Lung (tissue), 12 donors: ENCODE data around the gene RYK. TPM values are rescaled to one million over a fixed set of nuclear protein-coding genes. Genes with fewer than 3 reads are reported as not detected.
A peak's percentile ranks its signal among the peaks of the same experiment; 100 is the strongest.

Experiments used
- ATAC-seq: fragments of 200-7000 bp; cut with Tn5 transposase; one replicate; pipeline ENCODE4 v1.9.1; 2020; ENCODE audit warnings: moderate number of reproducible peaks; ENCODE audit not compliant: insufficient read depth, low FRiP score
- DNase-seq, 3 donors: peaks; one replicate each; pipeline ENCODE4 v3.0.0-alpha.2; 2013 to 2017
- H3K27ac ChIP-seq, 2 donors: one replicate each; pipeline ENCODE4 v1.5.1; 2013; ENCODE audit warnings: mild to moderate bottlenecking in 2 of 2, moderate library complexity in 2 of 2, control low read depth in 1 of 2, inconsistent platforms in 1 of 2, low read depth in 1 of 2, low read length in 1 of 2
- H3K27me3 ChIP-seq, 3 donors: one replicate each; pipeline ENCODE4 v1.5.1; 2013; ENCODE audit warnings: low read length in 2 of 3; ENCODE audit not compliant: control insufficient read depth in 3 of 3, insufficient read depth in 3 of 3
- H3K36me3 ChIP-seq, 4 donors: one replicate each; pipeline ENCODE4 v1.5.1; 2013; ENCODE audit warnings: low read length in 4 of 4, mild to moderate bottlenecking in 1 of 4, moderate library complexity in 1 of 4; ENCODE audit not compliant: control insufficient read depth in 4 of 4, insufficient read depth in 4 of 4
- H3K4me1 ChIP-seq, 5 donors: one replicate each; pipeline ENCODE4 v1.5.1; 2013; ENCODE audit warnings: low read length in 5 of 5, mild to moderate bottlenecking in 2 of 5, moderate library complexity in 1 of 5; ENCODE audit not compliant: control insufficient read depth in 5 of 5, insufficient read depth in 5 of 5
- H3K4me3 ChIP-seq: one replicate; pipeline ENCODE4 v1.5.1; 2013; ENCODE audit warnings: mild to moderate bottlenecking, control low read depth, moderate library complexity
- H3K9ac ChIP-seq, 2 donors: one replicate each; pipeline ENCODE4 v1.5.1; 2013; ENCODE audit warnings: low read length in 2 of 2, control low read depth in 1 of 2; ENCODE audit not compliant: insufficient read depth in 1 of 2
- H3K9me3 ChIP-seq, 4 donors: one replicate each; pipeline ENCODE4 v1.5.1; 2013; ENCODE audit warnings: low read length in 3 of 4, mild to moderate bottlenecking in 1 of 4, moderate library complexity in 1 of 4; ENCODE audit not compliant: control insufficient read depth in 4 of 4, insufficient read depth in 3 of 4
- CTCF ChIP-seq: IDR thresholded peaks from 2 replicates; pipeline ENCODE4 v1.5.1; 2012; ENCODE audit warnings: mild to moderate bottlenecking; ENCODE audit errors: control extremely low read depth, extremely low read depth
- WGBS, 2 donors: extraction: QIAGEN DNeasy Blood & Tissue Kit; methylation state at CpG; one replicate each; pipeline ENCODE4 v1.1.7; 2013; 5-methylcytosine and 5-hydroxymethylcytosine counted together
- polyA plus RNA-seq, 2 donors: library from polyadenylated mRNA; stranded (reverse); fragments of 200-250 nt; gene quantifications; one replicate each; pipeline ENCODE4 v1.2.1, GENCODE V29; 2013
- total RNA-seq, 2 donors: library from RNA; depleted of rRNA in 1 of 2; stranded (reverse); fragments of >200 nt in 1 of 2; gene quantifications; one replicate each; pipeline ENCODE4 v1.2.1, GENCODE V29; 2014 to 2021
- donor health status: control.
- donor health status: control.
- donor health status: Bipolar disorder and iron deficiency.
- donor health status: healthy.
- donor health status: DM: yes; HTN: yes; CAD: no.

Gene RYK
- total and polyA plus RNA-seq, 4 donors, result 22.1 to 132 (median 29.0) TPM

- no peak for TF ChIP-seq CTCF
- no peak overlapping the region for H3K4me3 ChIP-seq
- peaks cover 0 to 3% (median 1%) of the 10 kb centered on the region in 4 donors for H3K36me3 ChIP-seq
- H3K4me1 ChIP-seq, result peaks cover 0 to 19% (median 0%) of the 10 kb centered on the region in 5 donors
- no peaks in the 10 kb centered on the region for H3K27me3 ChIP-seq
- DNase-seq (no peak), ATAC-seq (no peak)
- no peak overlapping the region for H3K27ac ChIP-seq
- no peaks in the 10 kb centered on the region for H3K9me3 ChIP-seq
- H3K9ac ChIP-seq, result no peak overlapping the region
Observed at GRCh38 chr3:134146666-134147065, 104.0 kb downstream of the RYK start.

- Histone ChIP-seq H3K27me3 (no peaks in the 10 kb centered on the region), H3K27ac (no peak overlapping the region), H3K36me3 (peaks cover 0 to 3% (median 1%) of the 10 kb centered on the region in 4 donors), H3K9ac (no peak overlapping the region), H3K4me3 (no peak overlapping the region), H3K9me3 (no peaks in the 10 kb centered on the region), H3K4me1 (peaks cover 0 to 15% (median 0%) of the 10 kb centered on the region in 5 donors)
- WGBS, 2 donors, result 78% methylated on average over 3 of the region's 3 CpGs
- ATAC-seq (no peak), DNase-seq (no peak)
- TF ChIP-seq CTCF, result no peak
Observed at GRCh38 chr3:134145183-134145582, 105.5 kb downstream of the RYK start.

- Histone ChIP-seq H3K4me1 (peaks cover 0 to 15% (median 0%) of the 10 kb centered on the region in 5 donors), H3K27me3 (no peaks in the 10 kb centered on the region), H3K27ac (no peak overlapping the region), H3K4me3 (no peak overlapping the region), H3K9ac (no peak overlapping the region), H3K36me3 (peaks cover 0 to 3% (median 1%) of the 10 kb centered on the region in 4 donors), H3K9me3 (no peaks in the 10 kb centered on the region)
- no peak for TF ChIP-seq CTCF
- no peak for DNase-seq
- no peak for ATAC-seq
- WGBS, 2 donors, result 56 to 59% methylated on average over 3 of the region's 3 CpGs
Observed at GRCh38 chr3:134144694-134145093, 106.0 kb downstream of the RYK start.

GRCh38 chr3:134143828-134144401 lies 106.7 kb downstream of the RYK start:
- peaks cover 0 to 3% (median 1%) of the 10 kb centered on the region in 4 donors for H3K36me3 ChIP-seq
- no peak for ATAC-seq

More at GRCh38 chr3:134143828-134144401, 106.7 kb downstream of the RYK start:
- Histone ChIP-seq H3K9ac (no peak overlapping the region), H3K27ac (peak overlapping the region in 1 of 2 donors; percentile 56), H3K9me3 (no peaks in the 10 kb centered on the region), H3K27me3 (no peaks in the 10 kb centered on the region), H3K4me1 (peaks cover 0 to 15% (median 0%) of the 10 kb centered on the region in 5 donors), H3K4me3 (no peak overlapping the region)
- TF ChIP-seq CTCF, result no peak
- 80 to 92% methylated on average over 6 of the region's 6 CpGs for WGBS, 2 donors
- DNase-seq, result peak; percentile 28 to 42 (median 33)
